K562 (cell line): ENCODE results near the gene PRR7. TPM values are rescaled to one million over a fixed set of nuclear protein-coding genes. Genes with fewer than 3 reads are reported as not detected.

Experiments used
- AFF4 ChIP-seq: sonication (generic); formaldehyde crosslinking; IDR thresholded peaks from 2 replicates; pipeline ENCODE4 v1.8.0; 2023; ENCODE audit warnings: mild to moderate bottlenecking, missing genetic modification reagents
- ARHGAP35 ChIP-seq: fragments of 450-650 bp; IDR thresholded peaks from 2 replicates; pipeline ENCODE4 v1.6.1; 2018; ENCODE audit not compliant: partially characterized antibody
- DDX20 ChIP-seq: fragments of 450-650 bp; IDR thresholded peaks from 2 replicates; pipeline ENCODE4 v1.6.1; 2016; ENCODE audit warnings: missing genetic modification characterization, low read depth, mild to moderate bottlenecking, missing compliant biosample characterization, moderate library complexity
- E2F1 ChIP-seq: sonication (generic); formaldehyde crosslinking; IDR thresholded peaks from 2 replicates; pipeline ENCODE4 v1.8.1; 2023; ENCODE audit warnings: mild to moderate bottlenecking, missing genetic modification reagents, moderate library complexity
- ELF2 ChIP-seq: fragments of 250-450 bp; sonication (Bioruptor Pico); IDR thresholded peaks from 2 replicates; pipeline ENCODE4 v1.5.0; 2021; ENCODE audit warnings: mild to moderate bottlenecking
- EP400 ChIP-seq: fragments of 450-650 bp; IDR thresholded peaks from 2 replicates; pipeline ENCODE4 v1.6.1; 2017; ENCODE audit warnings: antibody characterized with exemption, mild to moderate bottlenecking, moderate library complexity
- HNRNPLL ChIP-seq: fragments of 200-400 bp; formaldehyde crosslinking; IDR thresholded peaks from 2 replicates; pipeline ENCODE4 v1.6.1; 2017; ENCODE audit warnings: low read length, low read depth, mild to moderate bottlenecking; ENCODE audit not compliant: poor library complexity, severe bottlenecking
- MECOM ChIP-seq: fragments of 250-450 bp; sonication (Bioruptor Pico); IDR thresholded peaks from 2 replicates; pipeline ENCODE4 v1.8.0; 2022; ENCODE audit warnings: inconsistent platforms
- RFX7 ChIP-seq: fragments of 250-450 bp; sonication (Bioruptor Pico); IDR thresholded peaks from 2 replicates; pipeline ENCODE4 v1.5.1; 2021; ENCODE audit warnings: mild to moderate bottlenecking
- SRF ChIP-seq, 2 experiments: fragments of 250-450, 450-650 bp in 1 of 2; sonication (Bioruptor Pico) in 1 of 2; sonication (generic) in 1 of 2; formaldehyde crosslinking; IDR thresholded peaks; 2 replicates each; pipeline versions ENCODE4 v1.5.0 to v1.5.1; 2020 to 2022; ENCODE audit warnings: mild to moderate bottlenecking in 1 of 2, missing genetic modification reagents in 1 of 2
- STAT6 ChIP-seq: sonication (generic); formaldehyde crosslinking; IDR thresholded peaks from 2 replicates; pipeline ENCODE4 v1.8.1; 2023; ENCODE audit warnings: mild to moderate bottlenecking, missing genetic modification reagents
- TAF9B ChIP-seq: fragments of 450-650 bp; IDR thresholded peaks from 2 replicates; pipeline ENCODE4 v1.6.1; 2018; ENCODE audit warnings: mild to moderate bottlenecking; ENCODE audit not compliant: partially characterized antibody
- XRCC5 ChIP-seq: fragments of 200-400 bp; formaldehyde crosslinking; IDR thresholded peaks from 2 replicates; pipeline ENCODE4 v1.6.1; 2017; ENCODE audit warnings: low read depth, mild to moderate bottlenecking, low read length
- ZC3H11A ChIP-seq: IDR thresholded peaks from 2 replicates; pipeline ENCODE4 v1.6.1; 2012; ENCODE audit warnings: low read depth, low read length, improper control_type of control experiment
- ZFPM2 ChIP-seq: fragments of 250-450 bp; sonication (Bioruptor Pico); IDR thresholded peaks from 2 replicates; pipeline ENCODE4 v1.5.1; 2022; ENCODE audit warnings: mild to moderate bottlenecking
- ZNF41 ChIP-seq: fragments of 250-450 bp; sonication (Bioruptor Pico); conservative IDR thresholded peaks from 2 replicates; pipeline ENCODE4 v1.4.0; 2020; ENCODE audit warnings: mild to moderate bottlenecking
- ZNF511 ChIP-seq: sonication (generic); formaldehyde crosslinking; IDR thresholded peaks from 2 replicates; pipeline ENCODE4 v1.8.0; 2022; ENCODE audit warnings: mild to moderate bottlenecking, missing genetic modification reagents
- ZNF584 ChIP-seq: fragments of 200-800 bp; sonication (Bioruptor generic); IDR thresholded peaks from 2 replicates; pipeline ENCODE4 v1.6.1; 2016; ENCODE audit warnings: low read depth, mild to moderate bottlenecking, missing genetic modification characterization, missing compliant biosample characterization
- ZNF79 ChIP-seq: fragments of 250-450 bp; sonication (Bioruptor Pico); IDR thresholded peaks from 2 replicates; pipeline ENCODE4 v1.4.0; 2020; ENCODE audit warnings: low read depth, mild to moderate bottlenecking, moderate library complexity
- polyA plus RNA-seq, 8 experiments: library from polyadenylated mRNA; depleted of rRNA in 4 of 8; stranded (reverse) in 5 of 8; unstranded in 3 of 8; fragments of >200 nt; fragmentation: Nextera tagmentation in 2 of 8; fragmentation: Illumina TruSeq in 1 of 8; extraction: Ambion mirVana in 2 of 8; extraction: Trizol in 1 of 8; gene quantifications; 2 replicates each; pipeline versions ENCODE4 v1.2.1 to v1.2.3, GENCODE V29; 2011 to 2014; ENCODE audit warnings: inconsistent platforms in 1 of 8, missing spikeins in 1 of 8
- total RNA-seq, 7 experiments: library from RNA; depleted of rRNA in 6 of 7; stranded (reverse); fragments of >200 nt in 6 of 7; fragmentation: Illumina TruSeq in 2 of 7; extraction: Trizol in 2 of 7; gene quantifications; 2 replicates each; pipeline versions ENCODE4 v1.2.1 to v1.2.3, GENCODE V29; 2011 to 2021; ENCODE audit warnings: low replicate concordance in 1 of 7

The PRR7 gene
- total and polyA plus RNA-seq, 9 of the 15 experiments (the other 6 are each of a cell fraction or from before 2014, with no cell fraction given), result 0.80 to 11.3 (median 10.4) TPM; not detected in 4

- TF ChIP-seq TAF9B (no peak), MECOM (CRISPR knock-in tag) (no peak), ELF2 (CRISPR knock-in tag) (peak; percentile 72), HNRNPLL (no peak), ZNF41 (CRISPR knock-in tag) (0 out of 2 replicates have a peak, but pooled peaks have one; percentile 9), EP400 (peak; percentile 29; the same call in 1 of the 2 replicates), ZC3H11A (no peak), STAT6 (CRISPR knock-in tag) (no peak), ARHGAP35 (no peak), RFX7 (CRISPR knock-in tag) (no peak; the same call in 1 of the 2 replicates), SRF (CRISPR knock-in tag; IDR thresholded peaks at IDR 0.05) (peak in 1 of 2 experiments; percentile 26; a peak in 2 of 4 replicates), DDX20 (tag) (no peak), E2F1 (CRISPR knock-in tag) (no peak), XRCC5 (peak; percentile 5; the same call in 1 of the 2 replicates), ZFPM2 (CRISPR knock-in tag) (no peak), ZNF511 (CRISPR knock-in tag) (0 out of 2 replicates have a peak, but pooled peaks have one; percentile 19), ZNF584 (CRISPR knock-in tag) (no peak), AFF4 (CRISPR knock-in tag) (0 out of 2 replicates have a peak, but pooled peaks have one; percentile 34), ZNF79 (no peak)
Observed at GRCh38 chr5:177446200-177447065, at the start of gene PRR7 (continued).
